Stomach (tissue), 9 donors: ENCODE data around the gene METAP1. TPM values are rescaled to one million over a fixed set of nuclear protein-coding genes. Genes with fewer than 3 reads are reported as not detected.
"Not testable (repeated sequence)": the region's sequence is repeated elsewhere in the genome, so short reads cannot be mapped to it uniquely, and the experiment has no call there.

Experiments used
- DNase-seq, 2 donors: peaks; one replicate each; pipeline versions ENCODE4 v3.0.0 to v3.0.0-alpha.2; 2013 to 2019
- H3K27ac ChIP-seq, 5 donors: fragments of 200-600 bp in 4 of 5; sonication (generic) in 4 of 5; one replicate each; pipeline ENCODE4 v1.5.1; 2013 to 2019; ENCODE audit warnings: mild to moderate bottlenecking in 1 of 5, moderate library complexity in 1 of 5
- H3K27me3 ChIP-seq, 3 donors: fragments of 200-600 bp; sonication (generic); one replicate each; pipeline ENCODE4 v1.5.1; 2017 to 2019; ENCODE audit warnings: mixed run types in 1 of 3
- H3K36me3 ChIP-seq, 4 donors: fragments of 200-600 bp; sonication (generic); 1 replicate in 3 of 4; 2 replicates in 1 of 4; pipeline ENCODE4 v1.5.1; 2016 to 2019
- H3K4me1 ChIP-seq, 4 donors: fragments of 200-600 bp; sonication (generic); one replicate each; pipeline ENCODE4 v1.5.1; 2016 to 2019
- H3K4me3 ChIP-seq, 4 donors: fragments of 200-600 bp; sonication (generic) in 3 of 4; one replicate each; pipeline ENCODE4 v1.5.1; 2016 to 2019; ENCODE audit warnings: mild to moderate bottlenecking in 1 of 4
- H3K9me3 ChIP-seq, 4 donors: fragments of 200-600 bp; sonication (generic); one replicate each; pipeline ENCODE4 v1.5.1; 2016 to 2019
- EP300 ChIP-seq: sonication (generic); formaldehyde crosslinking; IDR thresholded peaks from one replicate; pipeline ENCODE4 v1.6.1; 2017; ENCODE audit warnings: antibody characterized with exemption
- POLR2A ChIP-seq, 4 donors: fragments of 450-650 bp; IDR thresholded peaks; one replicate each; pipeline ENCODE4 v1.6.1; 2016; ENCODE audit warnings: antibody characterized with exemption in 4 of 4, control low read depth in 2 of 4, mild to moderate bottlenecking in 1 of 4, moderate library complexity in 1 of 4
- POLR2AphosphoS5 ChIP-seq, 3 donors: sonication (generic); formaldehyde crosslinking; IDR thresholded peaks; one replicate each; pipeline ENCODE4 v1.6.1; 2016; ENCODE audit warnings: antibody characterized with exemption in 3 of 3
- WGBS, 5 donors: extraction: QIAGEN DNeasy Blood & Tissue Kit in 3 of 5; methylation state at CpG; one replicate each; pipeline versions ENCODE4 v1.1.5 to v1.1.7; 2013 to 2018; 5-methylcytosine and 5-hydroxymethylcytosine counted together
- intact Hi-C: fragments of 100-400 bp; cut with DNase I; formaldehyde crosslinking; loops from one replicate; pipeline ENCODE4 v1.15.1; 2023; ENCODE audit warnings: low total_unique reads
- polyA plus RNA-seq, 3 donors: library from polyadenylated mRNA; stranded (reverse); fragments of 200-250 nt; gene quantifications; one replicate each; pipeline ENCODE4 v1.2.3, GENCODE V29; 2013
- total RNA-seq, 5 donors: library from RNA; depleted of rRNA; stranded (reverse); fragments of >200 nt; gene quantifications; one replicate each; pipeline versions ENCODE4 v1.1.0 to v1.2.3, GENCODE V29; 2014 to 2016
- TF ChIP-seq, protein P1 (sequence below), 7 experiments: fragments of 450-650 bp in 4 of 7; fragments of 200-600 bp in 3 of 7; sonication (generic) in 3 of 7; IDR thresholded peaks; one replicate each; pipeline ENCODE4 v1.5.1; 2016 to 2019; ENCODE audit warnings: antibody characterized with exemption in 7 of 7, control low read depth in 2 of 7, mild to moderate bottlenecking in 1 of 7
- donor health status: healthy with polysubstance abuse.
- donor health status: Bipolar disorder and iron deficiency.
- donor health status: healthy.

Gene METAP1
- total and polyA plus RNA-seq, 8 donors: 1.8 to 64.3 (median 32.3) TPM

GRCh38 chr4:98969878-98970785, 25.4 kb upstream of the METAP1 start:
- no peaks in the 10 kb centered on the region for H3K36me3 ChIP-seq
- 10 to 42% (median 33%) methylated on average over 1 of the region's 1 CpG for WGBS, 5 donors
- no peak overlapping the region for H3K4me3 ChIP-seq
- intact Hi-C loops: no loop called here
- no peaks in the 10 kb centered on the region for H3K27me3 ChIP-seq
- H3K27ac ChIP-seq: no peak overlapping the region
- no peaks in the 10 kb centered on the region for H3K4me1 ChIP-seq
- TF ChIP-seq, protein P1, sequence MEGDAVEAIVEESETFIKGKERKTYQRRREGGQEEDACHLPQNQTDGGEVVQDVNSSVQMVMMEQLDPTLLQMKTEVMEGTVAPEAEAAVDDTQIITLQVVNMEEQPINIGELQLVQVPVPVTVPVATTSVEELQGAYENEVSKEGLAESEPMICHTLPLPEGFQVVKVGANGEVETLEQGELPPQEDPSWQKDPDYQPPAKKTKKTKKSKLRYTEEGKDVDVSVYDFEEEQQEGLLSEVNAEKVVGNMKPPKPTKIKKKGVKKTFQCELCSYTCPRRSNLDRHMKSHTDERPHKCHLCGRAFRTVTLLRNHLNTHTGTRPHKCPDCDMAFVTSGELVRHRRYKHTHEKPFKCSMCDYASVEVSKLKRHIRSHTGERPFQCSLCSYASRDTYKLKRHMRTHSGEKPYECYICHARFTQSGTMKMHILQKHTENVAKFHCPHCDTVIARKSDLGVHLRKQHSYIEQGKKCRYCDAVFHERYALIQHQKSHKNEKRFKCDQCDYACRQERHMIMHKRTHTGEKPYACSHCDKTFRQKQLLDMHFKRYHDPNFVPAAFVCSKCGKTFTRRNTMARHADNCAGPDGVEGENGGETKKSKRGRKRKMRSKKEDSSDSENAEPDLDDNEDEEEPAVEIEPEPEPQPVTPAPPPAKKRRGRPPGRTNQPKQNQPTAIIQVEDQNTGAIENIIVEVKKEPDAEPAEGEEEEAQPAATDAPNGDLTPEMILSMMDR (IDR thresholded peaks at IDR 0.05): no peak
- TF ChIP-seq POLR2AphosphoS5 (IDR thresholded peaks at IDR 0.05) (no peak), POLR2A (IDR thresholded peaks at IDR 0.05) (no peak), EP300 (no peak)
- DNase-seq: no peak
- H3K9me3 ChIP-seq: no peaks in the 10 kb centered on the region

- Histone ChIP-seq H3K27ac (no peak overlapping the region), H3K27me3 (no peaks in the 10 kb centered on the region), H3K4me1 (no peaks in the 10 kb centered on the region), H3K4me3 (no peak overlapping the region), H3K36me3 (no peaks in the 10 kb centered on the region), H3K9me3 (no peaks in the 10 kb centered on the region)
- WGBS, 5 donors: 51 to 64% (median 58%) methylated on average over 4 of the region's 4 CpGs
- TF ChIP-seq POLR2AphosphoS5 (IDR thresholded peaks at IDR 0.05) (no peak), POLR2A (IDR thresholded peaks at IDR 0.05) (no peak), EP300 (no peak)
- TF ChIP-seq, protein P1 (IDR thresholded peaks at IDR 0.05): no peak
- intact Hi-C loops: no loop called here
- DNase-seq: no peak
These were observed 18.8 kb upstream of the METAP1 start for GRCh38 chr4:98976716-98977115.

DNA sequence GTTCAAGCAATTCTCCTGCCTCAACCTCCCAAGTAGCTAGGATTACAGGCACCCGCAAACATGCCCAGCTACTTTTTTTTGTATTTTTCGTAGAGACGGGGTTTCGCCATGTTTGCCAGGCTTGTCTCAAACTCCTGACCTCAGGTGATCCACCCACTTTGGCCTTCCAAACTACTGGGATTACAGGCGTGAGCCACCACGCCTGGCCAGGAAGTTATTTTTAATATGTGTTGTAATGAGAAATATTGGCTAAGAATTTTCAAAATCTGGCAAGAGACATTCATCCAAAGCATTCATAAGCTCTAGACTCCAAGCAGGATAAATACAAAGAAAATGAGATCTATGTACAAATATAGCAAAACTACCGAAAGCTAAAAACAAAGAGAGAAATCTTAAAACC, 18.0 kb upstream of the METAP1 start:
- Histone ChIP-seq H3K4me1 (no peaks in the 10 kb centered on the region), H3K4me3 (no peak overlapping the region), H3K27ac (no peak overlapping the region), H3K27me3 (no peaks in the 10 kb centered on the region), H3K36me3 (no peaks in the 10 kb centered on the region), H3K9me3 (no peaks in the 10 kb centered on the region)
- TF ChIP-seq POLR2A (IDR thresholded peaks at IDR 0.05) (no peak), POLR2AphosphoS5 (IDR thresholded peaks at IDR 0.05) (no peak), EP300 (no peak)
- TF ChIP-seq, protein P1 (IDR thresholded peaks at IDR 0.05): no peak
- no peak for DNase-seq
- WGBS, 5 donors: 79 to 94% (median 89%) methylated on average over 7 of the region's 7 CpGs
- intact Hi-C loops: no loop called here

GRCh38 chr4:98987720-98988119, 7.8 kb upstream of the METAP1 start:
- H3K27me3 ChIP-seq: no peaks in the 10 kb centered on the region
- no peak overlapping the region for H3K4me3 ChIP-seq
- no peaks in the 10 kb centered on the region for H3K36me3 ChIP-seq
- TF ChIP-seq POLR2AphosphoS5 (IDR thresholded peaks at IDR 0.05): no peak
- no peak for TF ChIP-seq EP300
- TF ChIP-seq POLR2A (IDR thresholded peaks at IDR 0.05): no peak
- TF ChIP-seq, protein P1 (IDR thresholded peaks at IDR 0.05): no peak
- H3K4me1 ChIP-seq: no peaks in the 10 kb centered on the region
- 42 to 94% (median 83%) methylated on average over 2 of the region's 2 CpGs for WGBS, 5 donors
- H3K27ac ChIP-seq: no peak overlapping the region
- no peak for DNase-seq
- H3K9me3 ChIP-seq: no peaks in the 10 kb centered on the region
- intact Hi-C loops: no loop called here

GRCh38 chr4:98992835-98993234, 2.7 kb upstream of the METAP1 start:
- not testable (repeated sequence) for H3K9me3 ChIP-seq, DNase-seq, H3K27me3 ChIP-seq, H3K27ac ChIP-seq, H3K4me3 ChIP-seq, H3K36me3 ChIP-seq
- H3K4me1 ChIP-seq: peaks cover 0 to 25% (median 15%) of the 10 kb centered on the region in 4 donors
- 91 to 100% (median 93%) methylated on average over 2 of the region's 2 CpGs for WGBS, 5 donors
- intact Hi-C loops: loop anchor here (10.0 kb wide), 1 partner anchor 62 kb away; no protein-coding TSS in a partner anchor
